BJ (cell line): Measurements from ENCODE around the gene OLFML3. TPM values are rescaled to one million over a fixed set of nuclear protein-coding genes. Genes with fewer than 3 reads are reported as not detected.
A peak's percentile ranks its signal among the peaks of the same experiment; 100 is the strongest.

Source experiments
- CTCF ChIA-PET: fragments of 350-600 bp; formaldehyde crosslinking; extraction: SDS; loops from one replicate; lab custom pipeline; 2021; ENCODE audit warnings: antibody characterized with exemption, inconsistent platforms; lab: Yijun Ruan, JAX
- POLR2A ChIA-PET: fragments of 300-600 bp; sonication (Branson Sonifier 250); formaldehyde crosslinking; extraction: SDS; loops from one replicate; lab custom pipeline; 2021; ENCODE audit warnings: antibody characterized with exemption; lab: Charles Lee
- DNase-seq: peaks from one replicate; pipeline ENCODE4 v3.0.0-alpha.2; 2011; ENCODE audit warnings: low read depth
- H3K27me3 ChIP-seq: 2 replicates; pipeline ENCODE4 v1.6.0; 2011; ENCODE audit warnings: low read length; ENCODE audit not compliant: control insufficient read depth, insufficient read depth
- H3K36me3 ChIP-seq: 2 replicates; pipeline ENCODE4 v1.5.1; 2011; ENCODE audit warnings: low read length; ENCODE audit not compliant: control insufficient read depth, insufficient read depth
- H3K4me3 ChIP-seq: 2 replicates; pipeline ENCODE4 v1.5.1; 2011; ENCODE audit warnings: low read depth, mild to moderate bottlenecking, control low read depth, low read length
- polyA minus RNA-seq: library from RNA; depleted of rRNA, polyadenylated mRNA; stranded (reverse); fragments of >200 nt; gene quantifications from 2 replicates; pipeline ENCODE4 v1.2.3, GENCODE V29; 2011; rRNA and poly(A)+ RNA removed
- polyA plus RNA-seq: library from polyadenylated mRNA; depleted of rRNA; stranded (reverse); fragments of >200 nt; gene quantifications from 2 replicates; pipeline ENCODE4 v1.2.3, GENCODE V29; 2011; rRNA removed
- TF ChIP-seq, protein P1 (sequence below): IDR thresholded peaks from 2 replicates; pipeline ENCODE4 v1.5.1; 2011; ENCODE audit warnings: low read depth, mild to moderate bottlenecking, control low read depth, inconsistent platforms, low read length, moderate library complexity; ENCODE audit not compliant: insufficient read depth

OLFML3 gene
- polyA plus RNA-seq (72.6 and 76.8 TPM in 2 replicates), polyA minus RNA-seq (20.6 and 24.7 TPM in 2 replicates)

- Histone ChIP-seq H3K27me3 (no peaks in the 10 kb centered on the region), H3K4me3 (peak within 1 kb of the TSS; percentile 45), H3K36me3 (peaks cover 3% of the 10 kb centered on the region; the same call in 1 of the 2 replicates)
- ChIA-PET POLR2A (interaction anchor here (0.5 to 0.8 kb wide), 2 partner anchors 24 to 119 kb away, joined by 3 read pairs; no protein-coding TSS in a partner anchor), CTCF (interaction anchor here (0.6 to 8.7 kb wide), 22 partner anchors 13 to 422 kb away, joined by 3 to 160 read pairs (median 4); partner anchors contain the start of gene HIPK1)
- TF ChIP-seq, protein P1, sequence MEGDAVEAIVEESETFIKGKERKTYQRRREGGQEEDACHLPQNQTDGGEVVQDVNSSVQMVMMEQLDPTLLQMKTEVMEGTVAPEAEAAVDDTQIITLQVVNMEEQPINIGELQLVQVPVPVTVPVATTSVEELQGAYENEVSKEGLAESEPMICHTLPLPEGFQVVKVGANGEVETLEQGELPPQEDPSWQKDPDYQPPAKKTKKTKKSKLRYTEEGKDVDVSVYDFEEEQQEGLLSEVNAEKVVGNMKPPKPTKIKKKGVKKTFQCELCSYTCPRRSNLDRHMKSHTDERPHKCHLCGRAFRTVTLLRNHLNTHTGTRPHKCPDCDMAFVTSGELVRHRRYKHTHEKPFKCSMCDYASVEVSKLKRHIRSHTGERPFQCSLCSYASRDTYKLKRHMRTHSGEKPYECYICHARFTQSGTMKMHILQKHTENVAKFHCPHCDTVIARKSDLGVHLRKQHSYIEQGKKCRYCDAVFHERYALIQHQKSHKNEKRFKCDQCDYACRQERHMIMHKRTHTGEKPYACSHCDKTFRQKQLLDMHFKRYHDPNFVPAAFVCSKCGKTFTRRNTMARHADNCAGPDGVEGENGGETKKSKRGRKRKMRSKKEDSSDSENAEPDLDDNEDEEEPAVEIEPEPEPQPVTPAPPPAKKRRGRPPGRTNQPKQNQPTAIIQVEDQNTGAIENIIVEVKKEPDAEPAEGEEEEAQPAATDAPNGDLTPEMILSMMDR: peak; percentile 69
- peak; percentile 89 for DNase-seq
These were observed at the start of gene OLFML3 for GRCh38 chr1:113978863-113979702. OLFML3 (plus strand) TSS chr1:113979474; CDS start chr1:113979517, 43 bp downstream.

- CTCF ChIA-PET: interaction anchor here (0.6 to 4.8 kb wide), 10 partner anchors 11 to 947 kb away, joined by 3 to 26 read pairs (median 4); partner anchors contain the start of genes AP4B1, DCLRE1B, LRIG2 and OLFML3
These were observed 49.4 kb upstream of the OLFML3 start for GRCh38 chr1:113929750-113930498.

GRCh38 chr1:113930499-113931161 is 48.6 kb upstream of the OLFML3 start:
- Histone ChIP-seq H3K36me3 (no peaks in the 10 kb centered on the region), H3K27me3 (no peaks in the 10 kb centered on the region), H3K4me3 (peak overlapping the region; percentile 70)
- TF ChIP-seq, protein P1: no peak
- CTCF ChIA-PET: interaction anchor here (0.6 to 4.8 kb wide), 6 partner anchors 10 to 1122 kb away, joined by 3 to 26 read pairs (median 12); partner anchors contain the start of genes AP4B1, DCLRE1B and OLFML3
- POLR2A ChIA-PET: interaction anchor here (0.6 kb wide), 1 partner anchor 30 kb away, joined by 3 read pairs; no protein-coding TSS in a partner anchor
- DNase-seq: no peak

More at GRCh38 chr1:113929750-113930498, 49.4 kb upstream of the OLFML3 start:
- Histone ChIP-seq H3K4me3 (peak overlapping the region; percentile 70), H3K27me3 (no peaks in the 10 kb centered on the region), H3K36me3 (no peaks in the 10 kb centered on the region)
- DNase-seq: no peak
- POLR2A ChIA-PET: interaction anchor here (0.6 to 1.8 kb wide), 2 partner anchors 25 to 614 kb away, joined by 4 to 5 read pairs; partner anchors contain the start of genes AP4B1 and DCLRE1B
- TF ChIP-seq, protein P1: no peak; the same call in 1 of the 2 replicates

DNA sequence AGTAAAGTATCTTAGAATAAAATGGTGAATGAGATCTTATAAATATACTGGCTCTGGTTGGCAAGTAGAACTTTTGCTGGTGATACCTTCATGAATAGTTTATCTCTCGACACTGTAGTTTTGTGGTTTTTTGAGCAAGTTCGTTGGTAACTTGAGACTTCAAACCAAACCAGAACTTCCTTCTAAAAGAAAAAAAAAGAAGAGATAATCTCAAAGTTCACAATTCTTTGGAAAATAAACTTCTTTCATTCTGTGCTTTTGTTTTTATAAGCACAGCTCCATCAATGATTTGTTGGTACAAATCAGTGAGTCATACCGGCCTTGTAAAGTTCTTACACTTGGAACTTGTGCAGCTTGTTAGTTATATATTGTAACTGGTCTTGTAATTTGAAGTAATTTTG is 47.8 kb upstream of the OLFML3 start:
- no peaks in the 10 kb centered on the region for H3K36me3 ChIP-seq
- DNase-seq: no peak
- TF ChIP-seq, protein P1: no peak
- CTCF ChIA-PET: interaction anchor here (1.1 to 4.8 kb wide), 5 partner anchors 9 to 96 kb away, joined by 4 to 26 read pairs (median 17); partner anchors contain the start of genes AP4B1, DCLRE1B and OLFML3
- H3K4me3 ChIP-seq: no peak overlapping the region
- no peaks in the 10 kb centered on the region for H3K27me3 ChIP-seq
- POLR2A ChIA-PET: interaction anchor here (0.6 to 0.7 kb wide), 2 partner anchors 11 kb away, joined by 3 to 4 read pairs; no protein-coding TSS in a partner anchor
